ENCODE results near the gene MAGI1.

The MAGI1 gene

DNA sequence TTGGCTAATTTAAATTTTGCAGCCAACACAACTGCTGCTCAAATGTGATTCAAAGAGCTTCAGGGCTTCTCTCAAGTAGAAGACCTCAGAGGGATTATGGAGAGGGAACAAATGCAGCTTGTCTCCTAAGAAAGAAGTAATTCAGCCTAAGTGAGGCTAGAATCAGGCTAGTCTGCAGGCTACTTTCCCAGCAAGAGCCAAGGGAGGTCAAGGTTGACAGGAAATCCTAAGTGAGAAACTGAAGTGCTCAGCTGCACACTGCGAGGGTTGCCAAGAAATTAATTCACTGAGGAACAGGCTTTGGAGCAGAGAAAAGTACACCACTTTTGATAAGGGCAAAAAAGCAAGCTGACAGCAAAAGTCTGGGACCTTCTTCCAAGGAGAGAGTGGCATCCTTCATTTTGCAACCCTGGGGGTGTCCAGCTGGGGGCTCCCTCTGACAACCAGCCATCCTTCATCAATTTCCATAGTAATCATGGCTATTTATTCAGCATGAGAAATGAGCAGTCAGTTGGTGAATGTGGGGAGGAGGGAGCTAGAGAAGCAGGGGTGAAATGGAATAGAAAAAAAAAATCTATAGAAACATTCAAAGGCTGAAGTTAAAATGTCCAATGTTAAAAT lies 704.6 kb downstream of the MAGI1 start:
- DNase-seq: no peak

DNA sequence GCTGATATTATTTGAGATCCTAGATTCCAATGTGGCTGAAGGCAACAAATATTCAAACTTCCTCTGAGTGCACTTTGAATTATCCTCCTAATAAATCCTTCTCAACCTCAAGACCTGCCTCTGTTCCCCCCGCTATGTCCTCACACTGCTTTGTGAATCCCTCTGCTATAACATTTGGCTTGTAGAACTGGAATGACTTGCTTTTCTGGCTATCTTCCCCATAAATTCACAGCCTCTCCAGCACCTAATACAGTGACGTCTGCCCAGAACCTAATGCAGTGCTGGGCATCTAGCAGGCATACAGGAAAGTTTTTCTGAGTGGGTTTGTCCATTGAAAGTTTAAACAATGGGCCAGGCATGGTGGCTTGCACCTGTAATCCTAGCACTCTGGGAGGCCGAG lies 707.0 kb downstream of the MAGI1 start:
- DNase-seq: no peak

DNA sequence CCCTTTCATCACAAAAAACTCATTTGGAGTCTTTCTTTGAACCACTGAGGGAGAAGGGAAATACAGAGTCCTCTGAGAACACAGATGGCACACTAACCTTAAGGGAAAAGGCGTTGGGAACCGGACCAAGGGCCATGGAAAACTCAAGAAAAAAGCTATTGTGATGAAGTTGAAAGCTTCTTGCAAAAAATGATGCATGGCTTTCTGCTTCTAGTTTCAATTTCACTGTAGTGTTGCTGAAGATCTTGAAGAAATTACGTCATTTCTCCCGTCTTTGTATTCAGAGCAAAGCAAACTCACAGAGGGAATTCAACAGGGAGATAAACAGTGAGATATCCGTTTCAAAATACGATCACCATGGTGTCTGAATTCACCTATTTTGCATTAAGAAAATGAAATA lies 708.6 kb downstream of the MAGI1 start:
- no peak for DNase-seq

DNA sequence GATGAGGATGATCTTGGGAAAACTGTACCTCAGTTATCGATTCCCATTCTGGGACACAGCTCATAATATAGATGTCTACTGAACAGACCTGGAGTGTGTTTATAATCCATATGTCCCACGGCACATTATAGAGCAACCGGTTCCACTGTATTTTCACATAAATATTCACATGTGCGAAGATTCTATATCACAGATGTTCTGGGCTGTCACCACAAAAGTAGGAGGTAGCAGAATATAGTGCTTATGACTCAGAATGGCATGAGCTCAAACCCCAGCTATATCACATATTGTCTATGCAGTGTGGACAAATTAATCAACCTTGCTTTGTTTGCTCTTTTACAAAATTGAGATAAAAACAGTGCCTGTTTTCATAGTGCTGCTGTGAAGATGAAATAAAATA lies 710.6 kb downstream of the MAGI1 start:
- DNase-seq: no peak

DNA sequence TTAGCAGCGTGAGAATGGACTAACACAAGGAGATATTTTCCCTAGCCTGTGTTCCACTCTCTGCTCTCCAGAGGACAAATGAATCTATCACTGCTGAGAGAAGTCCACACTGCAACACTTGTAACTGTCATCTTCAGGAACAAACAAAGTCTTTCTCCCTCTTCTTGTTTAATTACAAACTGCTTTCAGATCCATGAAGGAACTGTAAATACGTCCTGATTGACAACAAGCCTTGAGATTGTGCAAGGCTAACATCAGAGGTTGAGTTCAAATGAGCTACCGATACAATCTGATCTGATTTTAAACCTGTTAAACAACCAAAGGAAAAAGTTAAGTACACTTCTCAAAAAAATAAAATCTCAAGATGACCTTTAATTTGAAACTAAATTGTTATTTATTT lies 712.1 kb downstream of the MAGI1 start:
- no peak for DNase-seq

DNA sequence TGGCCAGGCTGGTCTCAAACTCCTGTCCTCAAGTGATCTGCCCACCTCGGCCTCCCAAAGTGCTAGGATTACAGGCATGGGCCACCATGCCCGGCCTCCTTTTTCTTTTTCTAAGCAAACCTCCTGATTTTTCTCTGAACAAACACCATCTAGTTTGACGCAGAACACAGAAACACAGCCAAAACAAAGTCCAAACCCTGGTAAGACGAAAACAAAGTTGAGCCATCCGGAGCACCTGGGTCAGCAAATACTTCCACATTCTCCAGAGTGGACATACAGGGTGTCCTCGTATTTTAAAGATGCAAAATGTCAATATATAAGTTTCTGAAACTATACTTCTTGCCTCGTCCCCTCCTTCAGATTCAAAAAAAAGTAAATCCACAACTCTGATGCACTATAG lies 715.8 kb downstream of the MAGI1 start:
- DNase-seq: no peak

DNA sequence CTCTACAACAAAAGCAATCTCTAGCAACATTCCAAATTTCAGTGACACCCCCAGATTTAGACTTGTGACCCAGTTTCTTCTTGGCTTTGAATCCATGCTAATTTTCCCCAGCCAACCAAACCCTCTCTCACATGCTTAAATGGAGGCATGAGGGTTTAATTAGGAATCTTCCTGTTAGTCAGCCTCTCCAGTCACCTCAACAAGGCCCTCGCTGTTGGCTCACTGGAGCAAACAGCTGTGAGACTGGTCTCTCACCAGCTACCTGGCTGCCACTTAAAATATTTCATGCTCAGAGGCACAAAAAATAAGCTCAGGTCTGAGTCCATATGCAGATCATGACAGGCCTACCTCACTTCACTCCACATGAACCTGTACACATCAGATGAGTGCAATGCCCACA lies 720.5 kb downstream of the MAGI1 start:
- no peak for DNase-seq

DNA sequence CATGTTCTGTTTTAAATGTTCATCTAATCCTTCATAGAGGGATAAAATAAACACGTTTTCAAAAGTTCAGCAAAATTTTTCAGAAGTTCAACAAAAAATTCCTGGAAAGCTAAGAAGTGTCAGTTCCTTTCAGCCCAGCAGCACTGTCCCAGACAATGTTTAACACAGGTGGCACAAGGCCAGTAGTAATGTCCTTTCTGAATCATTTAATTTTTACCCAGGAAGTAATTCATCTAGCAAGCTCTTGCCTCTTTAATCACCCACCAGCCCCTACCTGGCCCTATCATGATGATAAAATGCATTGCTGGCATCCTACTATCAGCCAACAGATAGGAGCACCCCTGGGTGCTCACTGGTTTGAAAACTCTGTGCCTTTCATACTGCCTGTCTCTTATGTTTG lies 723.8 kb downstream of the MAGI1 start:
- no peak for DNase-seq

DNA sequence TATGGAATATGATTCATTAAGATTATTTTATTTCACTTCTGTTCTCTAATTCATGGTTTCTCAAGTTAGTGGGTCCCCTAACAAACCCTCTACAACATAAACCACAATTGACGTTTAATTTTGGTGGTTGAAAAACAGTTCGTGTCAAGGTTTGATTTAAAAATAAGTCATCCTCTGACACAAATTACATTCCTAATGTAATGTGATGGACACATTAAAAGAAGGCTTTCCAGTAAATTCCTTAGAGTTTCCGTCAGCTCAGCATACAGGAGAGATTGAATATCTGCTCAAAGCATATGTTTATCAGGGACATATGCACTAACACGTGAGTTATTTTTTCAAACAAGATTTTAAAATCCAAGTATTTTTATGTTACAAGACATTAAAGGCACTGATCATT lies 724.4 kb downstream of the MAGI1 start:
- no peak for DNase-seq

DNA sequence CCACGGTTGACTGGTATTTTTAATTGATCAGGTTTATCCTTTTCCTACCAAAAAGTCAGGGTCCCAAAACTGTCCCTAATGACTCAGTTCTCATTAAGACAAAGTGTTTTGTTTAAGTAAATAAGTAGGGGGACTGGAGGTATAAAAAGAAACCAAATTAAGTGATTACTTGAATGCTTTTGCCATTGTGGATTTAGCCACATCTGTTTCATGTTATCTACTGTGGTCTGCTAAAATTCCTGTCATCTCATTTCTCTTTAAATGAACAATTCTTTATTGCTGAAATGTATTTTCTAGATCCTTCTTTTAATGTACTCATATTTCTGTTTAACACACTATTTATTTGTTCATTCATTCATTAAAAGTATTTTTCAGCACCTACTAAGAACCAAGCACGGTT lies 725.1 kb downstream of the MAGI1 start:
- no peak for DNase-seq

DNA sequence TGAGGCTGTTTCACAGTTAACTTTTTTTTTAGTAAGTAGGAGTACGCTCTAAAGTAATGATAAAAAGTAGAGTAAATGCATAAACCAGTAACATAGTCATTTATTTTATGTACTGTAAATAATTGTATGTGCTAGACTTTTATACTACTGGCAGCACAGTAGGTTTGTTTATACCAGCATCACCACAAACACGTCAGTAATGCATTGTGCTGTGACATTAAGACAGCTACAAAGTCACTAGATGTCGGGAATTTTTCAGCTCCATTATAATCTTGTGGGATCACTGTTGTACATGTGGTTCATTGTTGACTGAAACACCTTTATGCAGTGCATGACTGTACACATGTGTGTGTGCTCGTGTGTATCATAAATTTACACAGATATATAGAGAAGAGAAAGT lies 732.9 kb downstream of the MAGI1 start:
- no peak for DNase-seq

Data from stimulated activated CD4-positive, alpha-beta T cell treated with anti-CD3 and anti-CD28 coated beads, Interleukin-2, amount 100 ng/mL, for 24 hours (primary cell).